NCI-H2081 (cell line): Measurements from ENCODE around the gene KRT81.
A peak's percentile ranks its signal among the peaks of the same experiment; 100 is the strongest.

Source experiments
- DNase-seq, 2 experiments: peaks; one replicate each; lab custom pipeline; 2025; lab: John Stamatoyannopoulos, UW

KRT81 gene

DNA sequence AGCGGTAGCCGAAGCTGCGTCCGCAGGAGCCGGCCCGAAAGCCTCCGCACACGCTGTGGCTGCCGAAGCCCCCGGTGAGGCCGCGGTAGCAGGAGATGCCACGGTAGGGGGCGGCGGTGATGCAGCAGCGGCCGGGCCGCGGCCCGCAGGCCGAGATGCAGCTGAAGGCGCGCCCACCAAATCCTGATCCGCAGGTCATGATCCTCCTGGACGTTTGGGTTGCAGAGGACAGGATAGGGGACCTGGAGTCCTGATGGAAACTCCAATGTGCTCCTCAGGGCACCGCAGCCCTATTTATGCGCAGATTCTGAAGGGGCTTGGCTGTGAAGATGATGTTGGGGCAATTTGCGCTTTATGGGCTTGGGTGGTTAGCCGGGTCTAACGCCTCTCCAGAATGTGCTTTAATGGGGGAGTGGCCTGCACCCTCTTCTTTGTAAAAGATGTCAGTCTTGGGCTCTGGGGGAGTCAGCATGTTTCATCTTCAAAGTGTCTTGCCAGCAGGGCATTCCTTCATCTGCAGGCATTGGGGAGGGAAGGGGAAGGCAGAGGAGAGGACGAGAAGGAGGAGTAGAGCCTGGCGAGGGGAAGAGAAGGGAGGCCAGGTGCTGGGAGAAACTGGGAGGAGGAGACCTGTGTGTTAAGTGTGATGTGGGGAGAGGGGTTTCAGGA is at the start of gene KRT81:
KRT81 (minus strand) TSS at position 268 of the 669 bp plus-strand sequence; CDS start at position 199, 69 bp downstream.
- no peak for DNase-seq

DNA sequence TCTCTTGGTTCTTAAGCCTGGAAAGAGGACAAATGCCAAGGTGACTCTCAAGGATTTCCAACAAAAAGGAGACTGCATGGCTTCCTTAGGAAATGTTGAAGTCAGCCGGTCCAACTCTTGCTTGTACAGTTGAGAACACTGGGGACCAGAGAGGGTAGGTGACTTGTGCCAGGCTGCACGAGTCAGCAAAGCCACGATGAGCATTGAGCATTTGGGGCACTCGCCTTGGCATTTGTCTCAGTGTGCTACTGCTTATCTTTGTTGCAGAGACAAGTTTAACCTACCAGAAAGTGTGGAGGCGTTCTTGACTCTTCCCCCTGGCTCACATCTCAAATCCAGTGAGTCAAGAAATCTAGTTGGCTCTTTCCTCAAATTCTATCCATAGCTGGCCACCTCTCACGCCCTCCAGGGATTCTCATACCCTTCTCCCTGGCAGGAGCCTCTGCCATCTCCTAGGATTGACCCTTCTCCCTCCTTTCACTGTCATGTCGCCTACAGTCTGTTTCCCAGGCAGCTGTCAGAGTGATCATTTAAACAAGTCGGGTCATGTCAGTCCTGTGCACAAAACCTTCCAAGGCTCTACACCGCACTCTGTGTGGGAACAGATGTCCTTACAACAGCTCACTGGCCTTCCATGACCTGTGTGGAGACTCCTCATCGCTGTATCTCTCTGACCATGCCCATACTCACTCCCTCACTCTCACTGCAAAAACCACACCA is 47.1 kb upstream of the KRT81 start:
- DNase-seq, result no peak

GRCh38 chr12:52337054-52337453 is 45.7 kb upstream of the KRT81 start:
- DNase-seq, result no peak

DNA sequence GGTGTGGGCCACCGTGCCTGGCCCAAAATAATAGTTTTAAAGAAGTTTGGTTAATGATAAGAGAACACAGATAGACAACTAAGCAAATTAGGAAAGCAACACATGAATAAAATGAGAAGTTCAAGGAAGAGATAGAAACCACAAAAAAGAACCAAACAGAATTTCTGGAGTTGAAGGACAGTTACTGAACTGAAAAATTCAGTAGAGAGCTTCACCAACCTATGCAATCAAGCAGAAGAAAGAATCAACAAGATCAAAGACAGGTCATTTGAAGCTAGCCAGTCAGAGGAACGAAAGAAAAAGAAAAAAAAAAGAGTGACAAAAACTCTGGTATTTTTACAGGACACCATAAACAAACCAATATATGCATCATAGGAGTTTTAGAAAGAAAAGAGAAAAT is 45.3 kb upstream of the KRT81 start:
- no peak for DNase-seq

GRCh38 chr12:52335598-52336262 is 44.4 kb upstream of the KRT81 start:
- peak; percentile 66 to 80 for DNase-seq

- no peak for DNase-seq
These were observed 42.9 kb upstream of the KRT81 start for GRCh38 chr12:52334185-52334584.

DNA sequence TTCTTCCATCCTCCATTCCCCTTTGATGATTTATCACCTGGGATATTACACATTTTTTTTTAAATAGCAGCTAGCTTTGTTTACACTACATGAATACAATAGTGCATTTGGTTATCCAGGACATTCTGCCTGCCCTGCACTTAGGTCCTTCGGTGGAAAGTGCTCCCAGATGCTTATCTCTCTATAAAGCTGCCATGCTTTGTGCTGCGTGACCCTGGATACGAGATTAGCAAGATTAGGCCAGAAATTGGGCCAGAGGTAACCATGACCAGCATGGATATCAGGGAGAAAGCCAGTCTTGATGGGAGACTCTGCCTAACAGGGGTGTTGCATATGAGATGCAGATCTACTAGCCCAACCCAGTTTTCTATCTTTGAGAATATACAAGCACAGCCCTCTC is 42.0 kb upstream of the KRT81 start:
- no peak for DNase-seq

- no peak for DNase-seq
These were observed 41.0 kb upstream of the KRT81 start for GRCh38 chr12:52332381-52332780.

- no peak for DNase-seq
These were observed 40.5 kb upstream of the KRT81 start for GRCh38 chr12:52331833-52332232.

DNA sequence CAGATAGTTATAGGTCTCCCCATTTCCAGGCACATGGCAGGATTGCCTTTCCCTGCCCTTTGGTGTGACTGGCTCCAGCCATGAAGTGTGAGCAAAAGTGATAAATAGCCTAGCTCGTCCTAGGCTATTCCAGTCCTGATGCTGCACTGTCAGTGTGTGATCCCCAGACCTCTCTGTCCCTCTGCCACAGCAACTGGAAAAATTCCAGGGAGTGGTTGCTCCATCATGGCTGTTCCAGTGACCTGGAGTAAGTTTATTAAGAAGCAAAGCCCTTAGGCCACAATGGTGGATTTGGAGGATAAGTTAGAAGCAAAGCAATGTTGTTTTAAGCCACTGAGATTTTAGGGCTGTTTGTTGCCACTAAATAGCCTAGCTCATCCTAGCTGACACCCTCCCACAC is 39.7 kb upstream of the KRT81 start:
- DNase-seq, result no peak

GRCh38 chr12:52327830-52328500 is 36.6 kb upstream of the KRT81 start:
- no peak for DNase-seq

- DNase-seq, result peak; percentile 86 to 90
These were observed 35.9 kb upstream of the KRT81 start for GRCh38 chr12:52327052-52327829.

- no peak for DNase-seq
These were observed 32.8 kb upstream of the KRT81 start for GRCh38 chr12:52324153-52324444.

DNA sequence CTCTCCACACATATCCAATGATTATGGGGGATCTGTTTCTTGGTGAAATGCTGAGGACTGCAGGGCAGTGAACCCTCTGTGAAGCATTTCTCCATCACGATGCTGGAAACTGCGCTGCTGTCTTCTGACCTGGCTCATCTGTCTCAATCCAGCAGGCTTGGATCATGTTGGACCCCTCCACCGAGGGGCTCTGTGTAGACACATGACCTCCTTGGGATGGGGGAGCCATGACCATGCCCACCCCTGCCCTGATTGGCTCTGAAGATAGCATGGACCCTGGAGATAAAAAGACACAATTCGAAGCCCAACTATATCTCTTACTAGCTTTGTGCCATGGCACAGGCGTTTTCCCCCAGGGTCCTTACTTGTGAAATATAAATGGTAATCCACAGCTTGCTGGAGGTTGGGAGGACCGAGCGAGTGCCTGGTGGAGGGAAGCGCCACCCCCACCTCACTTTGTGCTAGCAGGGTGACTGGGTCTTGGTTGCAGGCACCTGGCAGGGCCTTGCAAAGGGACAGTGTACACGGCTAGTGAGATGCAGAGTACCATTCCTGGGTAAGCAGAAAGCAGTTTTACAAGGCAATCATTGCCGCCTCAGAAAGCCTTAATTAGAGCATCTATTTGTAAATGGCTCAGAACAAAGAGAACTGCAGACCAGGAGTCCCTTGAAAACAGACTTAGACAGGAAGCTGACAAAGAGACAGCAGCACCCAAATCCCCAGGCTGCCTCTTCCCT is 32.2 kb upstream of the KRT81 start:
- DNase-seq, result peak; percentile 30 to 68

DNA sequence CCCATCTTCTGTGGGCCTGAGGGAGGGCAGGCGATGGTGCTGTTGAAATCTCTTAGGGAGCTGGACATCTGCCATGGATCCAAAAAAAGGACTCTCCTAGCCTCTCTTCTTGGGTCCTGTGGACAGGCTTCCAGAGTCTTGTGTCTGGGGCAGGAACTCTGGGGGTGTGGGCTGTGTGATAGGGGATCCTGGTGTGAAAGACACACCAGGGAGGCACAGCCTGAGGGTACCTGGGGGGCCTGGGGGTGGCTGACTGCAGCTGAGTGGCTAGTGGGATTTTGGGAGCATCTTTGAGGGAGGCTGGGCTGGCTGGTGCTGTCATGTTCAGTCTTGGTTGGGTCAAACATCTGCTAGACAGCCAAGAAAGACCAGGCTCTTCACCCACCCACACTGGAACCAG is 31.7 kb upstream of the KRT81 start:
- DNase-seq, result no peak

- no peak for DNase-seq
These were observed 30.7 kb upstream of the KRT81 start for GRCh38 chr12:52322069-52322468.

- DNase-seq, result peak in 1 of 2 experiments; percentile 11
These were observed 30.1 kb upstream of the KRT81 start for GRCh38 chr12:52321418-52321817.

DNA sequence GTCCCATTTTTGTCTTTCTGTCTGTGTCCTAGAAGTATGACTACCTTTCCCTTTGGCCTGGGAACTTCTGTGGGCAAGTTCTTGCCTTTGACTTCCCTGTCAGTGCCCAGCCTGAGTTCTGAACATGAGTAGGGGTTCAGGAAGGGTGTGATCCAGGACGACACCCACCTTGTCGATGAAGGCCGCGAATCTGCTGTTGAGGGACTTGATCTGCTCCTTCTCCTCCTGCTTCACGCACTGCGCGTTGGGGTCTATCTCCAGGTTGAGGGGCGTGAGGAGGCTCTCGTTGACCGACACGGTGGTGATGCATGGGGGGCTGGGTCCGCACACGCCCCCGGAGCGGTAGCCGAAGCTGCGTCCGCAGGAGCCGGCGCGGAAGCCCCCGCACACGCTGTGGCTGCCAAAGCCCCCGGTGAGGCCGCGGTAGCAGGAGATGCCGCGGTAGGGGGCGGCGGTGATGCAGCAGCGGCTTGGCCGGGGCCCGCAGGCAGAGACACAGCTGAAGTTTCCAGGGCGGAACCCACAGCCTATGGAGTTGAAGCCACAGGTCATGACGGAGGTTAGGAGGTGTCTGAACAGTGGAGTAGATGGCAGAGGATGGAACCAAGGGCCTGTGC is 29.6 kb upstream of the KRT81 start, which contains the start of gene KRT83:
KRT83 (minus strand) TSS at position 615 of the 617 bp plus-strand sequence; CDS start at position 552, 63 bp downstream.
- DNase-seq, result no peak

DNA sequence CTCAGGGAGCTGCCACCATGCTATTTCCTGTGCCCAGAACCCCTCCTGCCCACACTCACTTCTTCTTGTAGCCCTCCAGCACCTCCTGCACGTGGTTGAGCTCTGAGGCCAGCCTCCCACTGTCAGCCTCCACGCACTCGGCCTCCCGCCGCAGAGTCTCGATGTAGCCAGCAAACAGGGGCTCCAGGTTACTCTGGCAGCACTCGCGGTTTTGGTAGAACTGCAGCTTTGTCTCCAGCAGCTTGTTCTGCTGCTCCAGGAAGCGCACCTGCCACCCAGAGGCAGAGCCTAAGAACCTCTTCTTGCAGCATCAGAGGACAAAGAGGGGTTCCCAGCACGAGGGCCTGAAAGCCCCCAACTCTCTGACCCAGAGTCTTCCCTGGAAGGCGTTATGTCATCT is 27.8 kb upstream of the KRT81 start:
- peak in 1 of 2 experiments; percentile 28 for DNase-seq

GRCh38 chr12:52318241-52318990 is 27.1 kb upstream of the KRT81 start:
- DNase-seq, result no peak
